Measurements from ENCODE around the gene ST6GALNAC6. TPM values are rescaled to one million over a fixed set of nuclear protein-coding genes. Genes with fewer than 3 reads are reported as not detected.

Gene ST6GALNAC6
- total RNA-seq, 2 donors from 2014 or later: 68.2 to 106 TPM

GRCh38 chr9:127850286-127850830 lies 49.0 kb downstream of the ST6GALNAC6 start:
- H3K27me3 ChIP-seq: no peaks in the 10 kb centered on the region
- no peak for TF ChIP-seq CTCF (IDR thresholded peaks at IDR 0.05)
- peaks cover 0 to 53% of the 10 kb centered on the region in 2 donors for H3K4me1 ChIP-seq
- H3K36me3 ChIP-seq: peaks cover 33% of the 10 kb centered on the region
- peaks cover 0 to 11% of the 10 kb centered on the region in 2 donors for H3K9me3 ChIP-seq
- H3K4me3 ChIP-seq: peak overlapping the region; percentile 63 to 66
- no peak for DNase-seq (ENCODE audit: low spot score)
- peak overlapping the region; percentile 86 to 88 for H3K27ac ChIP-seq

- peaks cover 33% of the 10 kb centered on the region for H3K36me3 ChIP-seq
- peaks cover 0 to 11% of the 10 kb centered on the region in 2 donors for H3K9me3 ChIP-seq
- H3K27me3 ChIP-seq: no peaks in the 10 kb centered on the region
- peak overlapping the region; percentile 86 to 88 for H3K27ac ChIP-seq
- H3K4me1 ChIP-seq: peaks cover 0 to 59% of the 10 kb centered on the region in 2 donors
- DNase-seq (ENCODE audit: low spot score): no peak
- peak overlapping the region in 1 of 2 donors; percentile 63 for H3K4me3 ChIP-seq
- TF ChIP-seq CTCF (IDR thresholded peaks at IDR 0.05): no peak
Measured at GRCh38 chr9:127848756-127849504, 50.5 kb downstream of the ST6GALNAC6 start.

- Histone ChIP-seq H3K36me3 (peaks cover 37% of the 10 kb centered on the region), H3K9me3 (peaks cover 0 to 11% of the 10 kb centered on the region in 2 donors), H3K27ac (peak overlapping the region; percentile 86 to 88), H3K4me1 (peaks cover 0 to 51% of the 10 kb centered on the region in 2 donors), H3K27me3 (no peaks in the 10 kb centered on the region), H3K4me3 (peak overlapping the region; percentile 9 to 36)
- DNase-seq (ENCODE audit: low spot score): no peak
- no peak for TF ChIP-seq CTCF (IDR thresholded peaks at IDR 0.05)
Measured at GRCh38 chr9:127847833-127848755, 51.3 kb downstream of the ST6GALNAC6 start.

GRCh38 chr9:127847178-127847510 lies 52.3 kb downstream of the ST6GALNAC6 start:
- DNase-seq (ENCODE audit: low spot score): no peak
- Histone ChIP-seq H3K36me3 (peaks cover 39% of the 10 kb centered on the region), H3K4me1 (peaks cover 0 to 52% of the 10 kb centered on the region in 2 donors)

More at GRCh38 chr9:127847178-127847510, 52.3 kb downstream of the ST6GALNAC6 start:
- Histone ChIP-seq H3K9me3 (peaks cover 0 to 11% of the 10 kb centered on the region in 2 donors), H3K27me3 (no peaks in the 10 kb centered on the region), H3K27ac (peak overlapping the region; percentile 79 to 88), H3K4me3 (peak overlapping the region; percentile 9 to 36)
- TF ChIP-seq CTCF (IDR thresholded peaks at IDR 0.05): no peak
